CD4-positive, alpha-beta T cell treated with Interleukin-2 at 100 ng/mL for 4 hours (primary cell): ENCODE data around the gene DPP6.

ENCODE experiments used
- DNase-seq: peaks from one replicate; pipeline ENCODE4 v3.0.0-alpha.2; 2020; ENCODE audit warnings: low spot score

Gene DPP6

GRCh38 chr7:154540596-154540995, 488.4 kb downstream of the DPP6 start:
- no peak for DNase-seq

GRCh38 chr7:154541606-154542005, 489.4 kb downstream of the DPP6 start:
- DNase-seq, result no peak

GRCh38 chr7:154546946-154547587, 494.9 kb downstream of the DPP6 start:
- DNase-seq, result no peak

GRCh38 chr7:154553711-154554265, 501.6 kb downstream of the DPP6 start:
- DNase-seq, result no peak

- DNase-seq, result no peak
These were observed 507.3 kb downstream of the DPP6 start for GRCh38 chr7:154559454-154559853.

- DNase-seq, result no peak
These were observed 512.5 kb downstream of the DPP6 start for GRCh38 chr7:154564676-154565075.

- DNase-seq, result no peak
These were observed 514.7 kb downstream of the DPP6 start for GRCh38 chr7:154566877-154567276.

- no peak for DNase-seq
These were observed 516.1 kb downstream of the DPP6 start for GRCh38 chr7:154568346-154568745.

GRCh38 chr7:154569916-154570315, 517.7 kb downstream of the DPP6 start:
- no peak for DNase-seq

- no peak for DNase-seq
These were observed 519.6 kb downstream of the DPP6 start for GRCh38 chr7:154571772-154572171.

- DNase-seq, result no peak
These were observed 522.0 kb downstream of the DPP6 start for GRCh38 chr7:154574235-154574634.

- no peak for DNase-seq
These were observed 523.3 kb downstream of the DPP6 start for GRCh38 chr7:154575497-154575896.

- no peak for DNase-seq
These were observed 524.4 kb downstream of the DPP6 start for GRCh38 chr7:154576604-154577003.

GRCh38 chr7:154577141-154577873, 525.1 kb downstream of the DPP6 start:
- no peak for DNase-seq

GRCh38 chr7:154578336-154578735, 526.1 kb downstream of the DPP6 start:
- no peak for DNase-seq

- DNase-seq, result no peak
These were observed 527.5 kb downstream of the DPP6 start for GRCh38 chr7:154579711-154580110.

GRCh38 chr7:154581251-154581890, 529.2 kb downstream of the DPP6 start:
- DNase-seq, result no peak

- no peak for DNase-seq
These were observed 531.3 kb downstream of the DPP6 start for GRCh38 chr7:154583454-154583853.

GRCh38 chr7:154584352-154585252, 532.4 kb downstream of the DPP6 start:
- no peak for DNase-seq

- DNase-seq, result no peak
These were observed 535.6 kb downstream of the DPP6 start for GRCh38 chr7:154587792-154588191.

- DNase-seq, result no peak
These were observed 539.3 kb downstream of the DPP6 start for GRCh38 chr7:154591544-154591943.

- no peak for DNase-seq
These were observed 540.2 kb downstream of the DPP6 start for GRCh38 chr7:154592388-154592787.
